GM19043 (cell line): ENCODE results near the gene SARM1.

Source experiments
- ATAC-seq: cut with Tn5 transposase; IDR thresholded peaks from one replicate; pipeline ENCODE4 v1.9.1; 2021; ENCODE audit warnings: low read depth; ENCODE audit not compliant: unreplicated experiment

The SARM1 gene

DNA sequence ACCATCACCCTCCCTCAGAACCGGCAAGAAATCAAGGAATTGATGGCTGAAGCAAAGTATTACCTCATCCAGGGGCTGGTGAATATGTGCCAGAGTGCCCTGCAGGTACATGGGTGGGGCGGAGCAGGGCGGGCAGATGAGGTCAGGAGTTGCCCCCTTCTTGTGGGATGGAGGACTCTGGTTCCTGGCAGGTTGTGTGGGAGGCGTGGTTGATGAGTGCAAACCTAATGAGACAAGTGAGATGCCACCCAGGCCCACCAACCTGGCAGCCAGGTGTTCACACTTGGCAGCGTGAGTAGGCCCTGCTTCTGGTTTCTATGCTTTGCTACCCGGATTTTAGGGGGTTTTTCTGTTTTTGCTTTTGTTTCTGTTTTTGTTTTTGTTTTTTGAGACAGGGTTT is 31.1 kb upstream of the SARM1 start:
- no peak for ATAC-seq

DNA sequence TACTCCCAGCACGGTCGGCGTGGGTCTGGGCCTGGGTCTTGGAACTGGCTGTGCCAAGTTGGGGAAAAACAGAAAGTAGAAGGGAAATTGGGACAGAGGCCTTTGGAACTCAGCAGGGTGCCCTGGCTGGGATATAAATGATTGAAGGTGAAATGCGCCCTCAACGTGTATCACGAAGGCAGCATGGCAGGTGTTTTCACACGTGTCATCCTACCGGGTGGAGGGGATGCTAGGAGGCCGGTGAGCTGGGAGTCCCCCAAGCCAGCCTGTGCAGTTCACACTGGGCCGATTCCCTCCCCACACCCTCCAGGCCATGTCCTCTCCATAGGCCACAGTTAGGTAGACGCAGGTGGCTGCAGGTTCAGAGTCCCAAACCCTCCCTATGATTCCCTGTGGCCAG is 30.0 kb upstream of the SARM1 start:
- no peak for ATAC-seq

DNA sequence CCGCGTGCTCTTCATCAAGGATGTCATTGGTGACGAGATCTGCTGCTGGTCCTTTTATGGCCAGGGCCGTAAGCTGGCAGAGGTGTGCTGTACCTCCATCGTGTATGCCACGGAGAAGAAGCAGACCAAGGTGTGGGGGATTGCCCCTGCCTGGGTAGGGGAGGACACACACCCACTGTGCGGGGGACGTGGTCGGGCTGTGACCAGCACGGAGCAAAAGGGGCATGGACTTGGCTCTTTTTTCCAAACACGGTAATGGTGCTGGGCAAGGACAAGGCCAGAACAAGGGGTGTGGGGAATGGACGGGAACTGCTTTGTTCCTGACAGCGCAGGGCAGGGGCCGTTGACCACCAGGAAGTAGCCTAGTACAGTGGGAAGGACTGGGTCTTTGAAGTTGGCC is 29.2 kb upstream of the SARM1 start:
- ATAC-seq = no peak

DNA sequence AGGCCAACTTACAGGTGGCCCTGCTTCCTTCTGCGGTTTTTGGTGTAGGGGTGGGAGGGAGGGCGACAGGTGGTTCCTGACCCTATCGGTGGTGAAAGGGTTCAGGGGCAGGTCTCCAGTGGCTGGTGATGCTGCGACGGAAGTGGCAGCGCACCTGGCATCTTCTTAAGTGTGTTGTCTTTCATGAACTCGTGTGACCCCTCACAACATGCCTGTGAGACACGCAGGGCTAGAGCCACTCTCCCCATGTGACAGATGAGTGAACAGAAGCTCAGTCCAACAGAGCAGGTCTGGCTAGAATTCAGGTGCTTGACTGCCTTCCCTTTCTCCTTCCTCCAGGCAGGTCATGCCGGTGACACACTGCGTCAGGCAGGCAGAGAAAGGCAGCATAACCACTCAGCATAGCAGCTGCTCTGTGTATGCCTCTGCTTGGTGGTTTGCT is 28.0 kb upstream of the SARM1 start:
- ATAC-seq = no peak

DNA sequence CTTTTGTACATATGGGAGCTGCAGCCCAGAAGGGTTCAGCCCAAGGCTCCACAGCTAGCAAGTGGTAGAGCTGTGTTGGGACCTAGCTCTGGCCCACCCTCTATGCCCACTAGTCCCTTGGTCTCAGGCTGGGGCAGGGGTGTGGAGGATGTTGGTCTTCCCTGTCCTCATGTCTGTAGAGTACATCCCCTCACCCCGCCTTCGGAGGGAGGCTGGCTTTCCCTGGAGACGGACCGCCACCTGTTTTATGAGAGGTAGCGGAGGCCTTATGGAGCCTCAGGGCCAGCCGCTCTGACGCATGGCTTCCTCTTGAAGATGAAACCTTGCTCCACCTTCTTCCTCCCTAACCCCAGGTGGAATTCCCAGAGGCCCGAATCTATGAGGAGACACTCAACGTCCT is 27.5 kb upstream of the SARM1 start:
- no peak for ATAC-seq

DNA sequence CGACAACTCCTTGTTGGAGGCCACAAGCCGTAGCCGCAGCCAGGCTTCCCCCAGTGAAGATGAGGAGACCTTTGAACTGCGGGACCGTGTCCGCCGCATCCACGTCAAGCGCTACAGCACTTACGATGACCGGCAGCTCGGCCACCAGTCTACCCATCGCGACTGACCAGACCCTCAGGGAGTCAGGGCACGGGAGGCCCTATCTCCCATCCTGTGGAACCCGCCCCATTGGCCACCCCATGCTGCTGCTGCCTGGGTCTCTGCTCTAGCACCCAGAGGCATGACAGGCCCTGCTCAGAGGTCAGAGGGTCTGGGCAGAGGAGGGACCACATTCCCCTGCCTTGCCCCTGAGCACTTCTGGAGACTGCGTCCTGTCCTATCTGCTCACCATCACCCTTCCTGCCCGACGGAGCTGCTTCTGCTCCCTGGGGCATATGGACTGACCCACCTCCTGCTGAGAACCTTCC is 27.0 kb upstream of the SARM1 start:
- no peak for ATAC-seq

DNA sequence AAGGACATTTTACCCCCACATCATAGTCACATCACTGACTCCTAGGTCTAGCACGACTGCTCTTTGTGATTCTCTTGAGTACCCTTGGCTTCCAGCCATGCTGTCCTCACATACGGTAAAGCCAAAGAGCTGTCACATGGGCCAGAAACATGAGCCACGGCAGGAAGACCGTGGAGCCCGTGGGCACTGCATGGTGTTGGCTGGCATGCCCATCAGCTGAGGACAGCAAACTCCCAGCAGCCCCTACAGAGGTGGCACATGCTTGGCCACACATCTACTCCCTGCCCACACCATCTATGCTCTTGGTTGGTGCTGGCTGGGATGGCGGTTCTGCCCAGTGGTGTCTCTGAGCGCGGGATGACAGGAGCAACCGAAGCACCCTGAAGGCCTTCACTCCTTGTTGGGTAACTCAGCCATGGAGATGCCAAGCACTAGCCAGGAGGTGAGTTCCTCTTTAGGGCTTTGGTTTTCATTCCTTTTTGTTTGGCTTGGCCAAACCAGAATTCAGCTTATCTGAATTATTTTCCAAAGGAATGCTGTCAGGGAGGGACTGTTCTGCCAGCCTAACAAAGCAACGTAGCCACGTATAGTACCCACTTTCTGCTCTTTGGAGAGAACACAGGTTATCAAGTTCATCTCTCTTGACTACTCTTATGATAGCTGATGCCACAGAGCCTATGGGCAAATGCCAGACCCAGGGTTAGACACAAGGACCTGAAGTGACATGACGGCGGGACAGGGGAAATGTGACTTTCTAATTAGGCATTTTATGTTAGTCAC is 25.9 kb upstream of the SARM1 start:
- ATAC-seq = no peak

DNA sequence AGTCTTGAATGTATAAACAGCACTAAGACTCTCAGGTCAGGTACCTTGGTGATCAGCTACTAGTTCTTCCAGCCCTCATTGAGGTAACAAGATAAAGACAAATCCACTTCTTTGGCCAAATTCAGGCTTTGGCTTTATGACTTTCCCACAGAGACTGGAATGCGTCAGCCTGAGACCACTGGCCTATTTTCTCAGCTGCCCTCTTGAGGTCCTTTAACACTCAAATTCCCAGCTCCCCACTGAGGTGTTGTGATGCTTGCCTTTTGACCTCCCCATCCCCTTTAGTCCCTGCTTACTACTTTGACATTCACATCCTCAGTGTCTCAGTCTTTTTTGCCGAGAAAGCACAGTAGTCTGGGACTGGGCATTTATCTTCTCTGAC is 25.3 kb upstream of the SARM1 start:
- ATAC-seq = no peak

DNA sequence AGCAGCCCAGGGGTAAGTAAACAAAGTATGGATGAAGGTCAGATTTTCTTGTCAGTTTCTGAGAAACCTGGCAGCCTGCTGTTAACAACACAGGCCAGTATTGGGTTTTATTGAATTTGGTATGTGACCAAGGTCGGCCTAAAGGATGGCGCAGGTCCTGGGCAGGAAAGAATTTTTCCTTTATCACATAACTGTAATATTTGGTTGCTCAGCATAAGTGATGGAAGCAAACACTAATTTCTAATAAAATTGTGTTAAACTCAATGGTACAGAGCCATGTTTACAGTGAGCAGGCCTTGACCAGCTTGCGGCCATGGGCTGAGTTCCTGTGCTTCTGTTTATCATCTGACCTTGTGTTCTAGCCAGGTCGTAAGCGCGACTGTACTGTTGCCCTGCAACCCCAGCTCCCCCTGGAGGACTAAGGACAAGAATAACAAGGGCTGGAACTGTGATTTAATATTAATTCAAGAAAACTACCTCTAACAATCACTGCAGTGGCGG is 24.7 kb upstream of the SARM1 start:
- ATAC-seq = no peak

DNA sequence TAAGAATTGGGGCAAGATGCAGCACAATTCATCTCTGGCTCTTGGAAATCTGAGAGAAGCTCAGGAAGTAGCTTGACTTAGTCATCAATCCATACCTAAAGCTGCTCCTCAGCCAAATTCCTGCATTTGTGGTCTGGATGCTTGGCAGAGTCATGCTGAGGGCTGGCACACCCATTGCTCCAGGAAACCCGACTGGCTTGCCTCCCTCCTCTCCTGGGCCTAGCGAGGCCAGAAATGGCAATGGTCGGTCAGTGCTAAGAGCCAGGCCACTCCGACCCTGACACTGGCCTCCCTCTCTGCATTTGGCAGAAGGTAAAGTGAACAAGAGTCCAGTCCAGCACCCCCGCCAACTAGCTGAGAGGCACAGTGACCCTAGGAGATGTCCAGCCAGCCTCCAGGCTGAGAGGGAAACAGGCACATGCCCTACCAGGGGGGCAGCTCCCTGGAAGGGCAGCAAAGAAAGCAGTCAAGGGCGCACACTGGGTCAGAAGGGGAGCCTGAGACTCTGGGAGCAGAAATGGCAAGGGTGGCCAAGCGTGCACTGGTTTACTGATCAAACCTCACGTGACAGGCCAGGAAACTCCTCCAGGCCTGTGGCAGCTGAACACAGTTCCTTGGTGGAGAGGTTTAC is 24.1 kb upstream of the SARM1 start:
- ATAC-seq = no peak

DNA sequence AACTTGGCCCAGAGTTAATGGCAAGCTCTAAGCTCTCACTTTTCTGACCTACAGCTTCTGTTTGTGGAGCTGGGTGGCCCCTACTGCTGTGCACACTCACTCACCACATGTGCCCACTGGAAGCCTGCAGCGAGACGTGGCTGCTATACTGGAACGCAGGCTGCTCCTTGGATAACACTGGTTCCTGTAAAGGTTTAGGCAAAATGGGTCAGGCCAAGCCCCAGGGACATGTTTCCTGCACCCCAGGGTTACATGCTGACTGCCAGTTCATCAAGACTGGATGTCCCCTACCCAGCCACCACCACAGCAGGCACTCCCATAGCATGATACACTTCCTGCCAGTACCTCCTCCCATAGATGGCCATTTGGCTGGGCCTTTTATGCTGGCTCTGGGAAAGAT is 22.5 kb upstream of the SARM1 start:
- no peak for ATAC-seq

DNA sequence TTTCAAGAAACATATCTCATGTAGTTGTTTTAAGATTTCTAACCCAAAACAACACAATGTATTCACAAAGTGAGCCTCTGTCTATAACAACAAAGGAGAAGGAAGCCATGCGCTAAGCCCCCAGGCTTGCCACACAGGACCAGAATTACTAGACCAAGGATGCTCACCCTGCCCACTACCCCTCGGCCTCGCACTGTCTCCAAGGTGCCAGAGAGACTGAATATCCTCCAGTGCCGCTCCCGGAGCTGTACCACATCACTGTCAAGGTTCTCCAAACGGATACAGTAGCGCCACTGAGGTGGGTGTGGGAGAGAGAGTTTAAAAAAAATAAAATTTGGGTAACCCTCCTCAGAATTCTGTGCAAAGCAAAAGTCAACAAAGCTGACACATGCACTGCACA is 21.2 kb upstream of the SARM1 start:
- no peak for ATAC-seq

DNA sequence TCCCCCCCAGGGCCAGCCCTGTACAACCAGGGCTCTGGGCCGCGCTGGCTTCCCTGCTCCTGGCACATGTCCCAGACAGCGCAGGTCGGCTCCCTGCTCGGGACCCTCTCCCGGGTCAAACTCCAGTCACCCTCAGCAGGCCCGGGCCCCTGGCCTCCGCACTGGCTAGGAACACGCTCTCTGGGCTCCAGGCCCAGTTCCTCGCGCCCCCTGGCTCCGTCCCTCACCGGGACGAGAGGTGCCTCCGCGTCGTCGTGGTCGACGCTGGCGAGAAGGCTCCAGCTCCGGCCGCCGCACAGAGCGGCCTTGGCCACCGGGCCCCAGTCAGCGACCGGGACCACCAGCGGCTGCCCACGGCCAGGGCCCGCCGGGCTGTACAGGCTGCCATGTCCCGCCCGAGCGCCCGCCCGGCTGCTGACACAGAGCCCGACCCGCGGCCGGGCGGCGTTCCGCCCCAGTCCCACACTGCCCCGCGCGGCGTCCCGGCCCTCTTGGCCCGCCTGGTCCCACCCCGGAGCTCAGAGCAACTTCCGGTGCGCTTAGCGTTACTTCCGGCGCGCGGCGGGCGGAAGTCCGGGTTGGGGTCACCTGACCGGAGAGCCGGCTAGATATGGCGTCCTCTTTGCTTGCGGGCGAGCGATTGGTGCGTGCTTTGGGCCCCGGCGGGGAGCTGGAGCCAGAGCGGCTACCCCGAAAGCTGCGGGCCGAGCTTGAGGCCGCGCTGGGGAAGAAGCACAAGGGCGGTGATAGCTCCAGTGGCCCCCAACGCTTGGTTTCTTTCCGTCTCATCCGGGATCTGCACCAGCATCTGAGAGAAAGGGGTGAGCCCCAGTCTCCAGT is 14.2 kb upstream of the SARM1 start, which contains the start of gene POLDIP2:
POLDIP2 (minus strand) TSS at position 467 of the 840 bp plus-strand sequence; CDS start at position 388, 79 bp downstream.
- peak; percentile 98 for ATAC-seq

DNA sequence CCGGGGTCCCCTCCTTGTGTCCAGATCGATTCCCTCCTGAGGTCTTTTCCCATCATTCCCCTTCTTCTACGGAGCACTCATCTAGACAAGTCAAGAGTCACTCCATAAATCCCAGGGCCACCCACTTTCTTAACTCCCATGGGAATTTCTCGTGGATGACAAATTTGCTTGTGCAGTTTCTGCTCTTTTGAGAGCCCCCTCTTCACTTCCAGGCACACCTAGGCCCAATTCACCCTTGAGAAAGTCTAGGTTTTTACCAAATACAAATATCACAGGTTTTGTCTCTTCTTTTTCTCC is 13.6 kb upstream of the SARM1 start:
- no peak for ATAC-seq

DNA sequence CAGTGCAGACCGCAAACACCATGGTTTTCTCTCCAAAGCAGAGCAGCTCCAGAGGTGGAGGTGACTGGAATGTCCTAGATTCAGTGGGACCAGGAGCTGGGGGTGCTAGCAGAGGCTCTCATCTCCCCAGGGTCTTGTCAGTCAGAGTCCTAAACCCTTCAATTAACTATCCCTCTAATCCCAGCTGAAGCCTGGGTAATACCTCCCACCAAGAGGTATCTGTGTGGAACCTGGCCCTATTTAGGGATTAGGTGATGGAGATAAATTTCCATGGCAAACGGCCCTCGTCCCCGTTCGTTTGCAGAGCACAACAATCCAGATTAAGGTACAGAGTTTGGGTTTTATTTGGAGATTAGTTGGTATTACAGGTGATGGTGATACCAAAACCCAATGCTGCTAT is 8.3 kb upstream of the SARM1 start:
- no peak for ATAC-seq

DNA sequence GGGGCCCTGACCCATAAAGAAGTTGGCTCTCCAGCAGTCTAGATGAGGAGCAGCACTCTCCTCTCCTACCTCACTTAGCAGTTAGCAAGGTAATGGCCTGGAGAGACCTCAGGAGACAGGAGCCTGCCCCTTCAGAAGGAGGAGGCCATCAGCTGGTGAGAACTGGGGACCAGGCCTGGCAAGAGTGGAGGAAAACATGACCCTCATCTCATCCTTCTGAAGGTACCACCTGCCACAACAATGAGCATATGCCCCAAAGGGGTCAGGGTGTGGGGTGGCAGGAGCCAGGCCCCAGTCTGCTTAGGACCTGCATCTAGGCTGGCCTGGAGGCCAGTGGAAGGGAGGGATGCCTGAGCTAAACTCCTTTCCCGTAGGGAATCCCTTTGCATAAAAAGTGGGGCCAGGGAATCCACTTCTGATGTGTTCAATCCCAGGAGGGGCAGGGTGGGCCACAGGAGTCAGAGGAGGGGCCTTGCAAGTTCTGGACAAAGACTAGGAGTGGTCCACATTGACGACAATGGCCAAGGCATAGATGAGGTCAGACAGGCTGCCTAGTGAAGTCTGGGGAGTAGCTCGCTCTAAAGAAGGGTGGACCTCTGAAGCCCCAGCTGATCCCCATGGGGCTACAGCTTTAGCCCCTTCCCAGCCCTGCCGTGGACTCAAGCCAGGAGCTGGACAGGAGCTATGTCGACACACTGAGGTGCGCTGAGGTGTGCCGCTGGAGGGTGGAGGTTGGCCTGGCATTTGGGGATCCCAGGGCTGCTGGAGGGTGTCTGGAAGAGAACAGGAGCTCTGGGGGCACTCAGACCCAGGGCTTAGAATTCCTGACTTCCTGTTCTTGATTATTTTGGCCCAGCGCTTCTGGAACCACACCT is 7.5 kb upstream of the SARM1 start:
- no peak for ATAC-seq

DNA sequence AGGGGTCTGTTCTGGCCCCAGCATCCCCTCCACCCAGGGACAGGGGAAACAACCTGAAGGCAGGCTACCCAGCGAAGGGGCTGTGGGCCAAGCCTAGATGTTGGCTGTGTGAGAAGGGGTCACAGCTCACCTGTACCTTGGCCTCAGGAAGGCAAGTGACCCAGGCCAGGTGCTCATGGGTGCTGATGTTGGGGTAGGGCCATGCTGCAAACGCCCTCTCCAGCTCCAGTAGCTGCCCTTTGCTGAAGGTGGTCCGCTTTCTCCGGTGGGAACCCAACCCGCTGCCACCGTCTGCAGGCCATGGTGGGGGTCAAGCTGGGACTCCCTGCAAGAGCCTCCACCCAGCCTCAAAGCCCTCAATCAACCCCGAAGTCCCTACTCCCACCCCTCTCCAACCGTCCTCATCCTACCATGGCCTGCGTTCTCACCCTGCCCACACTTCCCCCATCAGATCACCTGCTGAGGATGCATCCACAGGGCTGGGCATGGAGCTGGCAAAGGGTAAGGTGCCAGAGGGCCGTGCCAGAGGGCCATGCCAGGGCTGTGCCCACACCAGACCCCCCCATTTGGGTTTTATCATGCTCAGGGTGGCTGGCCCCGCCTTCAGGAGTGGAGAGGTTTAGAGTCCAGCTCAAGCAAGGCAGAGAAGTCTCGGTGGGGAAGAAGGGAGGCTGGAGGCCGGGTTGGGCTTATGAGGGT is 6.7 kb upstream of the SARM1 start, which contains the start of gene SEBOX:
SEBOX (minus strand) TSS at position 535 of the 699 bp plus-strand sequence; CDS start at position 487, 48 bp downstream.
- no peak for ATAC-seq

DNA sequence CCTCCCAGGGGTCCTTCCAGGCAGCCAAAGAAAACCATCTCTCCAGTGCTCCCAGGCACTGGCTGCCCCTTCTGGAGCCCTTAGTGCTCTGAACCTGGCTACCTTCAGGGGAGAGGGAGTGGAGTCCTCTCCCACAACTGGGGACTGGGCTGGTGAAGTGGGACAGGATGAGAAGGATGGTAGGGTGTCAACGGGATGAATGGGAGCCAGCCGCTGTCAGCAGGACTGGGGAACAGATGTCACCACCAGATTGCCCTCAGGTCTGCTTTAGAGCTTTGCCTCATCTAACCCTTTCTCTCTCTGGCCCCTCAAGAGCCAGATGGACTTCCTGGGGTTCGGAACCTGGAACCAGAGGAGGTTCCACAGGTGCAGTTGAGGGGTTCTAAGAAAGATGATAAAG is 6.0 kb upstream of the SARM1 start:
- ATAC-seq = no peak

DNA sequence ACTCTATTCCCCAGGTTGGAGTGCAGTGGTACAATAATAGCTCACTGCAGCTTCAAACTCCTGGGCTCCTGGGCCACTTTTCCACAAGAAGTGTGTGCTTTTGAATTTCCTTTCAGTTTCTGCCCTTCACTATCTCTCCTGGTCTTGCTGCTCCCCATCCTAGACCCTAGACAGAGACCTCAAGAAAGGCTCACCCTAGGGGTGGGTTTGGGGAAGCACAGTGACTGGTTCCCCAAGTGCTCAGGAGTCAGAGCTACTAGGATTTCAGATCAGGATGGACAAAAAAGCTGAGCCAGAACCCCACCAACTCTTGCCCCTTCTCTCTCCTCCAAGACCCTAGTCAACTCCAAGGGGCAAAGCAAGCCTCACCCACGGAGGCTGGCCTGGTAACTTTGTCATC is 4.9 kb upstream of the SARM1 start:
- ATAC-seq = no peak
